GM21381 (cell line): ENCODE results near the gene SESN1.

Experiments used
- ATAC-seq: cut with Tn5 transposase; IDR thresholded peaks from one replicate; pipeline ENCODE4 v1.9.1; 2021; ENCODE audit warnings: mild to moderate bottlenecking, moderate library complexity; ENCODE audit not compliant: unreplicated experiment

SESN1 gene

GRCh38 chr6:108966251-108966650, 128.4 kb downstream of the SESN1 start:
- no peak for ATAC-seq

GRCh38 chr6:108961985-108962384, 132.7 kb downstream of the SESN1 start:
- ATAC-seq, result no peak

GRCh38 chr6:108961077-108961476, 133.6 kb downstream of the SESN1 start:
- no peak for ATAC-seq

- no peak for ATAC-seq
These were observed 134.0 kb downstream of the SESN1 start for GRCh38 chr6:108960601-108961000.

- no peak for ATAC-seq
These were observed 134.6 kb downstream of the SESN1 start for GRCh38 chr6:108959972-108960582.

GRCh38 chr6:108958900-108959770, 135.5 kb downstream of the SESN1 start:
- no peak for ATAC-seq

- ATAC-seq, result no peak
These were observed 137.4 kb downstream of the SESN1 start for GRCh38 chr6:108957221-108957620.

- ATAC-seq, result no peak
These were observed 139.2 kb downstream of the SESN1 start for GRCh38 chr6:108955329-108955949.

- no peak for ATAC-seq
These were observed 141.0 kb downstream of the SESN1 start for GRCh38 chr6:108953681-108954080.

GRCh38 chr6:108952776-108953486, 141.7 kb downstream of the SESN1 start:
- ATAC-seq, result no peak

- ATAC-seq, result no peak
These were observed 143.2 kb downstream of the SESN1 start for GRCh38 chr6:108951351-108951953.

- no peak for ATAC-seq
These were observed 146.4 kb downstream of the SESN1 start for GRCh38 chr6:108948181-108948661.

- no peak for ATAC-seq
These were observed 147.4 kb downstream of the SESN1 start for GRCh38 chr6:108947114-108947854.

GRCh38 chr6:108946695-108947094, 148.0 kb downstream of the SESN1 start:
- ATAC-seq, result no peak

GRCh38 chr6:108945681-108946159, 148.9 kb downstream of the SESN1 start:
- no peak for ATAC-seq

- ATAC-seq, result no peak
These were observed 149.7 kb downstream of the SESN1 start for GRCh38 chr6:108944707-108945680.

- no peak for ATAC-seq
These were observed 150.6 kb downstream of the SESN1 start for GRCh38 chr6:108944071-108944470.
